Lower lobe of right lung (tissue), 2 donors: ENCODE results near the gene PMS1. TPM values are rescaled to one million over a fixed set of nuclear protein-coding genes. Genes with fewer than 3 reads are reported as not detected.

Experiments
- ATAC-seq, 2 donors: fragments of 200-7000 bp; cut with Tn5 transposase; one replicate each; pipeline ENCODE4 v1.9.1; 2020 to 2022; ENCODE audit warnings: mild to moderate bottlenecking in 2 of 2, moderate library complexity in 2 of 2
- DNase-seq: peaks from one replicate; pipeline ENCODE4 v3.0.0-alpha.2; 2020
- H3K27ac ChIP-seq: fragments of 200-600 bp; one replicate; pipeline ENCODE4 v1.8.0; 2022
- H3K27me3 ChIP-seq: fragments of 200-600 bp; one replicate; pipeline ENCODE4 v1.8.0; 2022; ENCODE audit warnings: low read depth
- H3K36me3 ChIP-seq: fragments of 200-600 bp; one replicate; pipeline ENCODE4 v1.8.0; 2022; ENCODE audit warnings: mild to moderate bottlenecking
- H3K4me1 ChIP-seq: fragments of 200-600 bp; one replicate; pipeline ENCODE4 v1.8.0; 2022
- H3K4me3 ChIP-seq: fragments of 200-600 bp; one replicate; pipeline ENCODE4 v1.8.0; 2022; ENCODE audit warnings: mild to moderate bottlenecking
- H3K9me3 ChIP-seq: fragments of 200-600 bp; one replicate; pipeline ENCODE4 v1.8.0; 2022
- CTCF ChIP-seq: fragments of 200-600 bp; IDR thresholded peaks from one replicate; pipeline ENCODE4 v1.8.0; 2022; ENCODE audit warnings: antibody characterized with exemption, mild to moderate bottlenecking
- intact Hi-C: fragments of 100-400 bp; cut with DNase I; formaldehyde crosslinking; loops from one replicate; pipeline ENCODE4 v1.11.0; 2022
- total RNA-seq: library from RNA; stranded (reverse); fragmentation: NEBNext Ultra II Directional; extraction: Animal tissue kit (Norgen Biotek cat#: 25700); gene quantifications from one replicate; pipeline ENCODE4 v1.2.1, GENCODE V29; 2021
- donor health status: DM: no; HTN: yes; CAD: no; lungs with severe emphysema.

Gene PMS1
- total RNA-seq, 1 donor from 2014 or later = 21.7 TPM

GRCh38 chr2:189854940-189855339 is 70.7 kb downstream of the PMS1 start:
- Histone ChIP-seq H3K4me1 (no peaks in the 10 kb centered on the region), H3K4me3 (no peak overlapping the region), H3K27me3 (no peaks in the 10 kb centered on the region), H3K36me3 (peaks cover 32% of the 10 kb centered on the region), H3K27ac (no peak overlapping the region), H3K9me3 (no peaks in the 10 kb centered on the region)
- TF ChIP-seq CTCF = no peak
- ATAC-seq (no peak), DNase-seq (no peak)
- intact Hi-C loops = no loop called here

DNA sequence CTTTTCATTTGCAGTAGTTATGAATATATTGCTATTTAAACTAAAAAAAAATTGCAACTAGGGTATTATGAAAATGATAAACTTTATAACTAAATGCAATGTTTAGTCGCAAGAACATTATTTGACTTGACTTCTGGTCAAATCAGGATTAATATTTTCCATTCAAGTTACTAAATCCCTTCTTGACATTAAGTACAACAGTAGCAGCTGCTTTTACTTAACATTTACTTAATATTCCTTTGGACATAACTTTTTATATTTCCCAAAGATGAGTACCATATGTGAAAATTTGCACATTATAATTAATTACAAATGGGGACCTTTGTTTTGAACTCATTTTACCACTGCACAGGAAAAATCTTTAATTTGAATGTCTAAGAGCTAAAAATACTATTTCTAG is 74.0 kb downstream of the PMS1 start:
- Histone ChIP-seq H3K4me1 (no peaks in the 10 kb centered on the region), H3K27me3 (no peaks in the 10 kb centered on the region), H3K36me3 (peaks cover 23% of the 10 kb centered on the region), H3K9me3 (no peaks in the 10 kb centered on the region), H3K4me3 (no peak overlapping the region), H3K27ac (no peak overlapping the region)
- intact Hi-C loops = no loop called here
- ATAC-seq = no peak
- no peak for TF ChIP-seq CTCF
- no peak for DNase-seq

- no peak overlapping the region for H3K27ac ChIP-seq
- H3K4me3 ChIP-seq = no peak overlapping the region
- DNase-seq (no peak), ATAC-seq (no peak)
- TF ChIP-seq CTCF = no peak
- H3K9me3 ChIP-seq = no peaks in the 10 kb centered on the region
- H3K36me3 ChIP-seq = peaks cover 17% of the 10 kb centered on the region
- H3K4me1 ChIP-seq = no peaks in the 10 kb centered on the region
- H3K27me3 ChIP-seq = no peaks in the 10 kb centered on the region
- intact Hi-C loops = no loop called here
Measured at GRCh38 chr2:189860161-189860560, 75.9 kb downstream of the PMS1 start.

DNA sequence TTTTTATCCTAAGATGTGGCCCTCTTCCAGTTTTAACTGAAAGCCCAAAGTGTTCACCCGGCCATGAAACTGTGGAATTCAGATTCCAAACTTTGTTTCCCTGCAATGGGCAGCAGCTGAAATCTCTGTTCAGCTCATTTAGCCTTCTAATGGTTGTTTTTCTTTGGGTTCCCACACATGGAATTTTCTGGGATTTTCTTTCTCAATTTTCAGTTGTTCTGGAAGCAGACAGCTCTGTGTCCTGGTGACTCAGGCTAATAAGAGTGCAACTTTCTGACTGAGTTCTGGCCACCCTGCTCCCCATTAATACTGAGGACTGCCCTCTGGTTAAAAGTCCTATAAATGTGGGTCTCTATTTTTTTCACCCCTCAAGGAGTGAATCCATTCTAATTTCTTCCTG is 78.5 kb downstream of the PMS1 start:
- Histone ChIP-seq H3K27ac (no peak overlapping the region), H3K36me3 (peaks cover 22% of the 10 kb centered on the region), H3K4me3 (no peak overlapping the region), H3K4me1 (no peaks in the 10 kb centered on the region), H3K27me3 (no peaks in the 10 kb centered on the region), H3K9me3 (no peaks in the 10 kb centered on the region)
- TF ChIP-seq CTCF = no peak
- ATAC-seq = no peak
- intact Hi-C loops = no loop called here
- DNase-seq = no peak

DNA sequence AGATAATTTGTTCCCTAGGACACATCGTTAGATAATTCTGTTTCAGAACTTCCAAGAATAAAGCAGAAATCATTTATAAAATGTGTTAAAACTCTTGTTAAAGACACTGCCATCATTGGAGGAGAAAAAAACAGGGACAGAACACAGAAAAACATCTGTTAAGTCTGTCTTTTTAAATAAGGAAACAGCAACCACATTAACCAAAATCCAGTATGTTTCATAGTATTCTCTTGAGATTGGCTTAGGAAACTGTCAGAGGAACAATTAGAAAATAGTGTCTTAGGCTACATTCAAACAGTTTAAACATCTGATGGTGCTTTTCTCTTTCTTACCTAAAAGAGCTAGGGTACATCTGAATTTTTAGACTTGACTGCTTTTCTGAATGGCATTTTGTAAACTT is 81.6 kb downstream of the PMS1 start:
- intact Hi-C loops = no loop called here
- H3K4me3 ChIP-seq = no peak overlapping the region
- H3K9me3 ChIP-seq = no peaks in the 10 kb centered on the region
- TF ChIP-seq CTCF = no peak
- no peak overlapping the region for H3K27ac ChIP-seq
- no peaks in the 10 kb centered on the region for H3K27me3 ChIP-seq
- DNase-seq (no peak), ATAC-seq (no peak)
- no peaks in the 10 kb centered on the region for H3K4me1 ChIP-seq
- H3K36me3 ChIP-seq = peaks cover 22% of the 10 kb centered on the region

DNA sequence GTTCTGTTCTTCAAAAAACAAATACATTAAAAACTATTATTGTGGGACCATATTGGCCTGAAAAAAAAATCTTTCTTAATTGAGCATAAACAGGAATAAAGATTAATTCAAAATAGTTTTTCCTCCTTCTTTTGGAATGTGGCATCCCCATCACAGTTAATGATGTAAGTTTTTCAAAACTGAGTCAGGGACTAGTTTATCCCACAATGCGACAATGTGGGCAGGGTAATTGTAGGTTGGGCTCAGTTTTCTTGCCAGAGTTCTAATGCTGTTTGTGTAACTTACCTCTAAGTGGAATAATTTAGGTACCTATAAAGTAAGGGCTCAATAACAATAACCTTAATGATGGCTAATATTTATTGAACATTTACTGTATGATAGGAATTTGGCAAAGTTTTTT is 82.0 kb downstream of the PMS1 start:
- Histone ChIP-seq H3K4me3 (no peak overlapping the region), H3K27ac (no peak overlapping the region), H3K36me3 (peaks cover 22% of the 10 kb centered on the region), H3K4me1 (no peaks in the 10 kb centered on the region), H3K9me3 (no peaks in the 10 kb centered on the region), H3K27me3 (no peaks in the 10 kb centered on the region)
- DNase-seq = no peak
- no peak for ATAC-seq
- TF ChIP-seq CTCF = no peak
- intact Hi-C loops = no loop called here
